K562 (cell line): Measurements from ENCODE around the gene KLHL22. TPM values are rescaled to one million over a fixed set of nuclear protein-coding genes. Genes with fewer than 3 reads are reported as not detected.

Experiments used
- ARHGAP35 ChIP-seq: fragments of 450-650 bp; IDR thresholded peaks from 2 replicates; pipeline ENCODE4 v1.6.1; 2018; ENCODE audit not compliant: partially characterized antibody
- DDX20 ChIP-seq: fragments of 450-650 bp; IDR thresholded peaks from 2 replicates; pipeline ENCODE4 v1.6.1; 2016; ENCODE audit warnings: missing genetic modification characterization, low read depth, mild to moderate bottlenecking, missing compliant biosample characterization, moderate library complexity
- E2F5 ChIP-seq: sonication (generic); formaldehyde crosslinking; IDR thresholded peaks from 2 replicates; pipeline ENCODE4 v1.8.0; 2022; ENCODE audit warnings: mild to moderate bottlenecking, missing genetic modification reagents
- ELF1 ChIP-seq: fragments of 200-800 bp; sonication (Bioruptor generic); IDR thresholded peaks from 2 replicates; pipeline ENCODE4 v1.6.1; 2016; ENCODE audit warnings: missing genetic modification characterization, missing compliant biosample characterization
- ELK1 ChIP-seq: sonication (generic); formaldehyde crosslinking; IDR thresholded peaks from 2 replicates; pipeline ENCODE4 v1.8.1; 2022; ENCODE audit warnings: missing genetic modification reagents
- HMGN3 ChIP-seq: IDR thresholded peaks from 2 replicates; pipeline ENCODE4 v1.6.1; 2011; ENCODE audit warnings: borderline replicate concordance, low read depth, mild to moderate bottlenecking, mixed read lengths, low read length; ENCODE audit not compliant: insufficient read length; ENCODE audit errors: extremely low read depth
- POLR2B ChIP-seq: fragments of 450-650 bp; IDR thresholded peaks from 2 replicates; pipeline ENCODE4 v1.6.1; 2018; ENCODE audit warnings: low read depth; ENCODE audit not compliant: partially characterized antibody
- RBM17 ChIP-seq: fragments of 200-400 bp; formaldehyde crosslinking; IDR thresholded peaks from 2 replicates; pipeline ENCODE4 v1.6.1; 2017; ENCODE audit warnings: low read depth, mild to moderate bottlenecking, low read length, borderline replicate concordance
- RFX7 ChIP-seq: fragments of 250-450 bp; sonication (Bioruptor Pico); IDR thresholded peaks from 2 replicates; pipeline ENCODE4 v1.5.1; 2021; ENCODE audit warnings: mild to moderate bottlenecking
- TBL1XR1 ChIP-seq, 2 experiments: IDR thresholded peaks; 2 replicates each; pipeline ENCODE4 v1.6.1; 2012; ENCODE audit warnings: improper control_type of control experiment in 2 of 2, low read length in 2 of 2, mild to moderate bottlenecking in 1 of 2
- ZNF217 ChIP-seq: sonication (generic); formaldehyde crosslinking; IDR thresholded peaks from 2 replicates; pipeline ENCODE4 v1.8.0; 2022; ENCODE audit warnings: mild to moderate bottlenecking, missing genetic modification reagents
- ZNF398 ChIP-seq: fragments of 250-450 bp; sonication (Bioruptor Pico); IDR thresholded peaks from 2 replicates; pipeline ENCODE4 v1.8.0; 2021; ENCODE audit warnings: moderate library complexity, mild to moderate bottlenecking, inconsistent platforms
- polyA plus RNA-seq, 8 experiments: library from polyadenylated mRNA; depleted of rRNA in 4 of 8; stranded (reverse) in 5 of 8; unstranded in 3 of 8; fragments of >200 nt; fragmentation: Nextera tagmentation in 2 of 8; fragmentation: Illumina TruSeq in 1 of 8; extraction: Ambion mirVana in 2 of 8; extraction: Trizol in 1 of 8; gene quantifications; 2 replicates each; pipeline versions ENCODE4 v1.2.1 to v1.2.3, GENCODE V29; 2011 to 2014; ENCODE audit warnings: inconsistent platforms in 1 of 8, missing spikeins in 1 of 8
- total RNA-seq, 7 experiments: library from RNA; depleted of rRNA in 6 of 7; stranded (reverse); fragments of >200 nt in 6 of 7; fragmentation: Illumina TruSeq in 2 of 7; extraction: Trizol in 2 of 7; gene quantifications; 2 replicates each; pipeline versions ENCODE4 v1.2.1 to v1.2.3, GENCODE V29; 2011 to 2021; ENCODE audit warnings: low replicate concordance in 1 of 7
- TF ChIP-seq, protein P1 (sequence below): IDR thresholded peaks from 2 replicates; pipeline ENCODE4 v1.6.1; 2011; ENCODE audit warnings: borderline replicate concordance, low read depth, mild to moderate bottlenecking, moderate library complexity, low read length; ENCODE audit not compliant: insufficient read depth, poor library complexity, severe bottlenecking
- TF ChIP-seq, protein P2 (sequence below): sonication (generic); formaldehyde crosslinking; IDR thresholded peaks from 2 replicates; pipeline ENCODE4 v1.8.0; 2022; ENCODE audit warnings: mild to moderate bottlenecking, missing genetic modification reagents, borderline replicate concordance
- TF ChIP-seq, protein P3 (sequence below), 2 experiments: IDR thresholded peaks; 2 replicates each; pipeline ENCODE4 v1.6.1; 2012; ENCODE audit warnings: improper control_type of control experiment in 2 of 2, low read depth in 2 of 2, low read length in 2 of 2, borderline replicate concordance in 1 of 2

KLHL22 gene
- total and polyA plus RNA-seq, 9 of the 15 experiments (the other 6 are each of a cell fraction or from before 2014, with no cell fraction given) = 1.3 to 25.6 (median 15.2) TPM

DNA sequence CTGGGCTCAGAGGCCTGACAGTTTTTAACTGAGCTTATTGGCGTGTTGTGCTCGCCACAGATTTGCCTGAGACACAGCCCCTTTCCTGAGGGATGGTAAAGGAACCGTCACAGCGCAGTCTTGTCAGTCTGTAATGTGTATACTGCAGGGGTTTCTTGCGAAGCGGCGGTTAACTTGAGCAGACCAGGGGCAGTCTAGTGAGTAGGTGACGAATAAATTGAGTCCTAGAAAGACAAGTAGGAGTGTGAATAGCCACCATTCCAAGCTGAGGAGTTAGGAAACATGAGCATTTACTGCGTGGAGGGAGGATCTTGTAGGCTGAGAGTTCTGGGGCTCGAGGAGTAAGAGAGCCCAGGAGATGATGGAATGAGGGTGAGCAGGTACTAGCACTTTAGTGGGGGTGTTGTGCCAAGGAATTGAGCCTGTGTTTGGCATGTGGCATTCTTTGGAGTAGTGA, 13.2 kb upstream of the KLHL22 start (continued):
- TF ChIP-seq, protein P1, sequence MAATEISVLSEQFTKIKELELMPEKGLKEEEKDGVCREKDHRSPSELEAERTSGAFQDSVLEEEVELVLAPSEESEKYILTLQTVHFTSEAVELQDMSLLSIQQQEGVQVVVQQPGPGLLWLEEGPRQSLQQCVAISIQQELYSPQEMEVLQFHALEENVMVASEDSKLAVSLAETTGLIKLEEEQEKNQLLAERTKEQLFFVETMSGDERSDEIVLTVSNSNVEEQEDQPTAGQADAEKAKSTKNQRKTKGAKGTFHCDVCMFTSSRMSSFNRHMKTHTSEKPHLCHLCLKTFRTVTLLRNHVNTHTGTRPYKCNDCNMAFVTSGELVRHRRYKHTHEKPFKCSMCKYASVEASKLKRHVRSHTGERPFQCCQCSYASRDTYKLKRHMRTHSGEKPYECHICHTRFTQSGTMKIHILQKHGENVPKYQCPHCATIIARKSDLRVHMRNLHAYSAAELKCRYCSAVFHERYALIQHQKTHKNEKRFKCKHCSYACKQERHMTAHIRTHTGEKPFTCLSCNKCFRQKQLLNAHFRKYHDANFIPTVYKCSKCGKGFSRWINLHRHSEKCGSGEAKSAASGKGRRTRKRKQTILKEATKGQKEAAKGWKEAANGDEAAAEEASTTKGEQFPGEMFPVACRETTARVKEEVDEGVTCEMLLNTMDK = no peak
- TF ChIP-seq E2F5 (CRISPR knock-in tag) (peak; percentile 91; the same call in 1 of the 2 replicates), ZNF217 (no peak), RFX7 (CRISPR knock-in tag) (peak; percentile 14; the same call in 1 of the 2 replicates), POLR2B (no peak), TBL1XR1 (IDR thresholded peaks at IDR 0.05; ENCODE audit: low read length in 2 of 2) (peak in 1 of 2 experiments; percentile 14; a peak in 1 of 4 replicates), ELF1 (tag) (no peak), RBM17 (no peak), ELK1 (no peak), DDX20 (no peak), ZNF398 (CRISPR knock-in tag) (no peak), ARHGAP35 (no peak), HMGN3 (no peak)
- TF ChIP-seq, protein P2, sequence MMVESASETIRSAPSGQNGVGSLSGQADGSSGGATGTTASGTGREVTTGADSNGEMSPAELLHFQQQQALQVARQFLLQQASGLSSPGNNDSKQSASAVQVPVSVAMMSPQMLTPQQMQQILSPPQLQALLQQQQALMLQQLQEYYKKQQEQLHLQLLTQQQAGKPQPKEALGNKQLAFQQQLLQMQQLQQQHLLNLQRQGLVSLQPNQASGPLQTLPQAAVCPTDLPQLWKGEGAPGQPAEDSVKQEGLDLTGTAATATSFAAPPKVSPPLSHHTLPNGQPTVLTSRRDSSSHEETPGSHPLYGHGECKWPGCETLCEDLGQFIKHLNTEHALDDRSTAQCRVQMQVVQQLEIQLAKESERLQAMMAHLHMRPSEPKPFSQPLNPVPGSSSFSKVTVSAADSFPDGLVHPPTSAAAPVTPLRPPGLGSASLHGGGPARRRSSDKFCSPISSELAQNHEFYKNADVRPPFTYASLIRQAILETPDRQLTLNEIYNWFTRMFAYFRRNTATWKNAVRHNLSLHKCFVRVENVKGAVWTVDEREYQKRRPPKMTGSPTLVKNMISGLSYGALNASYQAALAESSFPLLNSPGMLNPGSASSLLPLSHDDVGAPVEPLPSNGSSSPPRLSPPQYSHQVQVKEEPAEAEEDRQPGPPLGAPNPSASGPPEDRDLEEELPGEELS (CRISPR knock-in tag) = no peak
- TF ChIP-seq, protein P3, sequence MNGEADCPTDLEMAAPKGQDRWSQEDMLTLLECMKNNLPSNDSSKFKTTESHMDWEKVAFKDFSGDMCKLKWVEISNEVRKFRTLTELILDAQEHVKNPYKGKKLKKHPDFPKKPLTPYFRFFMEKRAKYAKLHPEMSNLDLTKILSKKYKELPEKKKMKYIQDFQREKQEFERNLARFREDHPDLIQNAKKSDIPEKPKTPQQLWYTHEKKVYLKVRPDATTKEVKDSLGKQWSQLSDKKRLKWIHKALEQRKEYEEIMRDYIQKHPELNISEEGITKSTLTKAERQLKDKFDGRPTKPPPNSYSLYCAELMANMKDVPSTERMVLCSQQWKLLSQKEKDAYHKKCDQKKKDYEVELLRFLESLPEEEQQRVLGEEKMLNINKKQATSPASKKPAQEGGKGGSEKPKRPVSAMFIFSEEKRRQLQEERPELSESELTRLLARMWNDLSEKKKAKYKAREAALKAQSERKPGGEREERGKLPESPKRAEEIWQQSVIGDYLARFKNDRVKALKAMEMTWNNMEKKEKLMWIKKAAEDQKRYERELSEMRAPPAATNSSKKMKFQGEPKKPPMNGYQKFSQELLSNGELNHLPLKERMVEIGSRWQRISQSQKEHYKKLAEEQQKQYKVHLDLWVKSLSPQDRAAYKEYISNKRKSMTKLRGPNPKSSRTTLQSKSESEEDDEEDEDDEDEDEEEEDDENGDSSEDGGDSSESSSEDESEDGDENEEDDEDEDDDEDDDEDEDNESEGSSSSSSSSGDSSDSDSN (IDR thresholded peaks at IDR 0.05; ENCODE audit: borderline replicate concordance in 1 of 2, low read depth in 2 of 2, low read length in 2 of 2) = no peak
